Measurements from ENCODE around the gene ITPKC.

The ITPKC gene

DNA sequence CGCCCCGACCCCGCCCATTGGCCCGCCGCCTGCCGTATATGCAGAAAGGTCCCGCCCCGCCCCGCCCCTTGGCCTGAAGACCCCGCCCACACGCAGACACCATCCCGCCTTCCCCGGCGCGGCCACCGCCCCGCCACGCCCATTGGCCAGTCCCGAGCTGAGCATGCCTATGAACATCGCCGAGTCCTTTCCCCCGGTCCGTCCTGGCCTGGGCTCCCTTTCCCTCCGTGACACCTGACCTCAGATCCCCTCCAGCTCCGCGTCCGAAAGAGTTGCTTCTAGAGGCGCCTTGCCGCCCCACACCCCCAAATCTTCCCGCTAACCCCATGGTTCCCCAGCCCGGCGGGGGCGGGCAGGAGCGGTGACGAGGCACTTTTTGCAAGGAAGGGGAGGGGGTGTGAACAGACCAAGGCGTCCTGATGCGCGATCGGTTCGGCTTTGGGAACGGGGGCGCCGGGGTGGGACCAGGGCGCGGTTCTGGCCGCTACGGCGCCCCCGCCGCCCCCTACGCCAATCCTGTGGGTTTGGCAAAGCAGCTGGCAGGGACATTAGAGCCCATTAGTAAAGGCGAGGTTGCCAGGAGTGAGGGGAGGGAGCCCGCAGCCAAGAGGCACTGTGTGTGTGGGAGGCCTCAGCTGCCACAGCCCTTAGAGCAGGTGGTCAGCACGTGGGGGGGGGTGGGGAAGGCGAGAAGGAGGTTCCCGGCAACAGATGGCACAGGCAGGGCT, 26.1 kb upstream of the ITPKC start:
- peak; percentile 84 to 87 for DNase-seq

GRCh38 chr19:40691421-40692211, 25.3 kb upstream of the ITPKC start:
- DNase-seq = no peak

DNA sequence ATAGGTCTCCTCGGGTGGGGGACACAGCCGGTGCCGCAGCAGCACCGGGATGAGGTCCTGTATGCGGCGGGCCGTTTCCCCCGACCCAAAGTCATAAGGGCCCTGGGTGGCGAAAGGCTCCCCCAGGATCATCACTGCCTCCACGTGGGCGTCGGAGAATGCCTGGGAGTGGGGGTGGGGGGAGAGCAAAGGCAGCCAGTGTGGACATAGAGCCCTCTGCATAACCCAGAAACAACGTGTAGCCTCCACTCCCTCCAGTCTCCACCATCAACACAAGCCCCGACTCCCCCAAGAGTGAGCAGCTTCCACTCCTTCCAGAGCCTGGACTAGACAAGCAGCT, 24.7 kb upstream of the ITPKC start:
- DNase-seq = no peak

GRCh38 chr19:40693150-40693788, 23.6 kb upstream of the ITPKC start:
- no peak for DNase-seq

DNA sequence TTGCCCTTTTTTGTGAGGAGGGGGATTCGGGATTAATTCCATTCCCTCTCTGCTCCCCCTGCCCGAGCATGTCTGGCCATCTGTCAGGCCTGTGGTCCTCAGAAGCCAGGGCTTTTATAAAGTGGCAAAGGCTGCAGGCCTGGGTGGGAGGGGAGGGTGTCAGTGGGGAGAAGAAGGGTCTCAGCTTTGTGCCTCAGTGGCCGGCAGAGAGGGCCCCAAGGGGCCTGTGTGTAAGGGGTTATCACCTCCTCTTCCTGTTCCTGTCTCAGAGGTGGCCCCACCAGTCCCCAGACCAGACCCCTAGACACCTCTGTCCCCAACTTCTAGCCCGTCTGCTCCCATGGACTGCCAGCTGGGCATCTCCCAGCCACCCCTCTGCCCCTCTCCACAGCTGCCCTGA, 23.0 kb upstream of the ITPKC start:
- DNase-seq = no peak

GRCh38 chr19:40695881-40696280, 21.0 kb upstream of the ITPKC start:
- DNase-seq = no peak

DNA sequence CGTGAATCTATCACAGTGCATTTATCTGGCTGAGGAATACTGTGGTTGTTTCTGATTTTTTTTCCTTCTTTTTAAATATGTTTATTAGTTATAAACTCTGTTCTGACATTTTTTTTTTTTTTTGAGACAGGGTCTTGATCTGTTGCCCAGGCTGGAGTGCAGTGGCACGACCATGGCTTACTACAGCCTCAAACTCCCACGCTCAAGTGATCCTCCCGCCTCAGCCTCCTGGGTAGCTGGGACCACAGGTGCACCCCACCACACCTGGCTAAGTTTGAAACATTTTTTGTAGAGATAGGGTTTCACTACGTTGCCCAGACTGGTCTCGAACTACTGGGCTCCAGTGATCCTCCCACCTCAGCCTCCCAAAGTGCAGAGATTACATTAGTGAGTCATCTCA, 19.9 kb upstream of the ITPKC start:
- DNase-seq = no peak

GRCh38 chr19:40700083-40700482, 16.8 kb upstream of the ITPKC start:
- DNase-seq = peak in 1 of 2 experiments; percentile 42

GRCh38 chr19:40701758-40702157, 15.2 kb upstream of the ITPKC start:
- DNase-seq = no peak

- DNase-seq = no peak
Measured at GRCh38 chr19:40702337-40703012, 14.4 kb upstream of the ITPKC start.

DNA sequence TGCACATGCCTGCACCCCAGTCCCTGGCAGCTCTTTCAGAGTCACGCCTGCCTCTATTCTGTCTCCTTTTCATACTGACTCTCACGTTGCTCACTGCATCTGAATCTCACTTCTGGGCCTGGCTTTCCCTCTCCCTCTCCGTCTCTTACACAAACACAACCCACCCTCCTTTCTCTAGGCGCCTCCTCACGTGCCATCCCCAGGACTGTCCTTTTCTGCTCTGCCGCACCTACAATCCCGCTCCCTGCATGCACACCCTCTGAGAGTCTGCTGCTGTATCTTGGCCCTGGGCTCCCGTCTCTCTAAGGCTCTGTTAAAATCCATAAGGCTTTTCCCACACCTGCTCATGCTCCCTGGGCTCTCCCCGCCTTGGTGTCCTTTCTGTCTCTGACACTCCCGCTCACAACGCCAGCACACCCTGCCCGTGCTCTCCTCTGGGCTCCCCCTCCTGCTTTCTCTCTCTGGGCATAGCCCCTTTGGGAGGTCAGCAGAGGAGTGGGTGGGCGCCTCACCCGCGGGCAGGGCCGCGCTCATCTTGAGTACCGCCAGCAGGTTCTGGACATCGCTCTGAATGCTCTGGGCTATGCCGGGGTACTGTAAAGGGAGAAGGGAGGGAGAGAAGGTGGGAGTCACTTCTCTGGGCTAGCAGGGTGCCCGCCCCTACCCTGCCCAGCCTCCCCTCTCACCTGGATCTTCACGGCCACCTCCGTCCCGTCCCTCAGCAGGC, 13.7 kb upstream of the ITPKC start:
- DNase-seq = no peak

- DNase-seq = peak in 1 of 2 experiments; percentile 49
Measured at GRCh38 chr19:40704491-40705361, 12.2 kb upstream of the ITPKC start.

DNA sequence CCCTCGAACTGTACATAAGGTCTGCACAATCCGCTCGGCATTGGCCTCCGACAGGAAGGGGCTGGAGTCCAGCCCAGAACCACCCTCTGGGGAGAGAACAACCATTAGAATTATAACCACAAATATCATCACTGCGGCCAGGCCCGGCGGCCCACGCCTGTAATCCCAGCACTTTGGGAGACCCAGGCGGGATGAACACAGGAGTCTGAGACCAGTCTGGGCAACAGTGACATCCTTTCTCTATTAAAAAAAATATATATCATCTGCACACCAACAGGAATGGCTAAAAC, 11.6 kb upstream of the ITPKC start:
- no peak for DNase-seq

DNA sequence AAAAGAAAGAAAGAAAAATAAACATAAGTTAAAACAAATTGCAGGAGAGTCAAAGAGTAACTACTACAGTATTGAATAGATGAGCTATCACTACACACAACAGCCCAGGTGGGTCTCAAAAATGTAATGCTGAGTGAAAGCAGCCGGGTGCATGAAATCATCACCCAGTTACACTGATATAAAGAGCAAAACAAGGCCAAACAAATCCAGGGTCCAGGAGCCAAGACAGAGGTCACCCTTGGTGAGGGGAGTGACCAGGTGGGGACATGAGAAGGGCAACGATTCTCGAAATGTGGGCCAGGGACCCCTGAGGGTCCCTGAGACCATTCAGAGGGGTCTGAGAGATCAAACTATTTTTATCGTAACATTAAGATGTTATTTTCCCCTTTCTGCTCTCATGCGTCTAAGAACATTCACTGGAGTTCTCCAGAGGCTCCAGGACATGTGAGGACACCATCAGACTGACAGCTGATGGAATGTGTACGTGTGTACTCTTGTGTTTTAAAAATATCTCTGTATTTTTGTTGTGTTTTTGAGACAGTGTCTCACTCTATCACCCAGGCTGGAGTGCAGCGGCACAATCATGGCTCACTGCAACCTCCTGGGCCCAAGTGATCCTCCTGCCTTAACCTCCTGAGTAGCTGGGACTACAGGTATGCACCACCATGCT, 10.8 kb upstream of the ITPKC start:
- DNase-seq = no peak

DNA sequence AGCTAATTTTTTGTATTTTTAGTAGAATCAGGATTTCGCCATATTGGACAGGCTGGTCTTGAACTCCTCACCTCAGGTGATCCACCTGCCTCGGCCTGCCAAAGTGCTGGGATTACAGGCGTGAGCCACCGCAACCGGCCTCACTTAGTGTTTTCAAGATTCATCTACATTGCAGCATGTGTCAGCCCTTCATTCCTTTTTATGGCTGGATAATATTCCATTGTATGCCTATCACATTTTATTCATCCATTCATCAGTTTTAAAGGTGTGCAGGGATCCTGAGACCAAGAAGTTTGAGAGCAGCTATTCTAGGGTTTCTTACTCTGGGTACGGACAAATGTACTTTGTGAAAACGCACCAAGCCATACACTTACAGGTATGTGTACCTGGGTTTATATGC, 9.3 kb upstream of the ITPKC start:
- DNase-seq = no peak

GRCh38 chr19:40709817-40710216, 7.1 kb upstream of the ITPKC start:
- DNase-seq = no peak

GRCh38 chr19:40713939-40714338, 3.0 kb upstream of the ITPKC start:
- DNase-seq = no peak

- DNase-seq = peak; percentile 91 to 93
Measured at GRCh38 chr19:40714441-40715299, 2.2 kb upstream of the ITPKC start.

- no peak for DNase-seq
Measured at GRCh38 chr19:40716031-40716481, 856 bp upstream of the ITPKC start.

- no peak for DNase-seq
Measured at GRCh38 chr19:40717325-40717879, 490 bp downstream of the ITPKC start.
